Measurements from ENCODE around the gene CCNI2. TPM values are rescaled to one million over a fixed set of nuclear protein-coding genes. Genes with fewer than 3 reads are reported as not detected.

Gene CCNI2
- total and polyA plus RNA-seq, 8 donors, result 0.46 to 56.7 (median 1.6) TPM; not detected in 2

DNA sequence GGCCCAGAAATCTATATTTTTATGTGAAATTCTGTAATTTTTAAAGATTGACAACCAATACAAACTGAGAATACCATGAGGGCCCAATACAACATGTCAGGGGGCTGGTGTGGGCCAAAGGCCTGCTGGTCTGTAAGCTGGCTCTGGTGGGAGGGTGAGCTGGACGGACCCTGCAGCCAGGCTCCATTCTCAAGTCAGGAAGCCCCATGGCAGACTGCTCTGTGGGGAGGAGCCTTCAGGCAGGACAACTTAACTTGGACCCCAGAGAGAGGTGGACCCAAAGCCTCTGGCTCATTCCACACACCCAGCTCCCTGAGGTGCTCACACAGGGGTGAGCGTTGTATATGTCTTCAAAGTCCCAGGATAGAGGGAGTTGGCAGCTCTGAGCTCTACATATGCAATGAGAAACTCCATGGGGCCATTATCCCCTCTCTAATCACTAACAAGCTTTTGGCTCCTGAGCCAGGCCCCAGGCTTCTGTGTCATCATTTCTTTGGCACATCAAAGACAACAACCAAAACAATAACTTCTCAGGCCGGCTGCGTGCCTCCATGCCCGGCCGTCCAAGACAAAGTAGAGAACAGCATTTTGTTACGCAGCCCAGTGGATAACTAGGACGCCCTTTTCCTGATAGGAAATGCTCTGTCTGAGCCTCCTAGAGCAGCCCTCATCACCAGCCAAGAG, 23.4 kb downstream of the CCNI2 start:
- Histone ChIP-seq H3K4me3 (no peak overlapping the region), H3K27ac (peak overlapping the region in 3 of 5 donors; percentile 2 to 38 (median 22)), H3K27me3 (no peaks in the 10 kb centered on the region), H3K9me3 (no peaks in the 10 kb centered on the region), H3K36me3 (no peaks in the 10 kb centered on the region), H3K4me1 (peaks cover 28 to 75% (median 53%) of the 10 kb centered on the region in 4 donors)
- no peak for DNase-seq
- intact Hi-C loops (cut with DNase I; ENCODE audit: low total_unique reads), result no loop called here
- WGBS, 5 donors, result 78 to 89% (median 86%) methylated on average over 8 of the region's 8 CpGs
- TF ChIP-seq POLR2AphosphoS5 (IDR thresholded peaks at IDR 0.05) (no peak), POLR2A (IDR thresholded peaks at IDR 0.05) (no peak), EP300 (IDR thresholded peaks at IDR 0.05) (no peak)
- TF ChIP-seq, protein P1, sequence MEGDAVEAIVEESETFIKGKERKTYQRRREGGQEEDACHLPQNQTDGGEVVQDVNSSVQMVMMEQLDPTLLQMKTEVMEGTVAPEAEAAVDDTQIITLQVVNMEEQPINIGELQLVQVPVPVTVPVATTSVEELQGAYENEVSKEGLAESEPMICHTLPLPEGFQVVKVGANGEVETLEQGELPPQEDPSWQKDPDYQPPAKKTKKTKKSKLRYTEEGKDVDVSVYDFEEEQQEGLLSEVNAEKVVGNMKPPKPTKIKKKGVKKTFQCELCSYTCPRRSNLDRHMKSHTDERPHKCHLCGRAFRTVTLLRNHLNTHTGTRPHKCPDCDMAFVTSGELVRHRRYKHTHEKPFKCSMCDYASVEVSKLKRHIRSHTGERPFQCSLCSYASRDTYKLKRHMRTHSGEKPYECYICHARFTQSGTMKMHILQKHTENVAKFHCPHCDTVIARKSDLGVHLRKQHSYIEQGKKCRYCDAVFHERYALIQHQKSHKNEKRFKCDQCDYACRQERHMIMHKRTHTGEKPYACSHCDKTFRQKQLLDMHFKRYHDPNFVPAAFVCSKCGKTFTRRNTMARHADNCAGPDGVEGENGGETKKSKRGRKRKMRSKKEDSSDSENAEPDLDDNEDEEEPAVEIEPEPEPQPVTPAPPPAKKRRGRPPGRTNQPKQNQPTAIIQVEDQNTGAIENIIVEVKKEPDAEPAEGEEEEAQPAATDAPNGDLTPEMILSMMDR (IDR thresholded peaks at IDR 0.05), result no peak

- peak overlapping the region in 3 of 5 donors; percentile 22 to 38 (median 36) for H3K27ac ChIP-seq
- no peaks in the 10 kb centered on the region for H3K27me3 ChIP-seq
- H3K9me3 ChIP-seq, result no peaks in the 10 kb centered on the region
- WGBS, 5 donors, result 52 to 73% (median 71%) methylated on average over 6 to 8 of the region's 8 CpGs
- H3K36me3 ChIP-seq, result no peaks in the 10 kb centered on the region
- TF ChIP-seq, protein P1 (IDR thresholded peaks at IDR 0.05), result no peak
- TF ChIP-seq POLR2AphosphoS5 (IDR thresholded peaks at IDR 0.05) (no peak), EP300 (IDR thresholded peaks at IDR 0.05) (no peak), POLR2A (IDR thresholded peaks at IDR 0.05) (no peak)
- H3K4me3 ChIP-seq, result no peak overlapping the region
- H3K4me1 ChIP-seq, result peaks cover 26 to 81% (median 61%) of the 10 kb centered on the region in 4 donors
- intact Hi-C loops (cut with DNase I; ENCODE audit: low total_unique reads), result no loop called here
- DNase-seq, result peak in 1 of 2 donors; percentile 36
These were observed 24.3 kb downstream of the CCNI2 start for GRCh38 chr5:132771503-132771998.

DNA sequence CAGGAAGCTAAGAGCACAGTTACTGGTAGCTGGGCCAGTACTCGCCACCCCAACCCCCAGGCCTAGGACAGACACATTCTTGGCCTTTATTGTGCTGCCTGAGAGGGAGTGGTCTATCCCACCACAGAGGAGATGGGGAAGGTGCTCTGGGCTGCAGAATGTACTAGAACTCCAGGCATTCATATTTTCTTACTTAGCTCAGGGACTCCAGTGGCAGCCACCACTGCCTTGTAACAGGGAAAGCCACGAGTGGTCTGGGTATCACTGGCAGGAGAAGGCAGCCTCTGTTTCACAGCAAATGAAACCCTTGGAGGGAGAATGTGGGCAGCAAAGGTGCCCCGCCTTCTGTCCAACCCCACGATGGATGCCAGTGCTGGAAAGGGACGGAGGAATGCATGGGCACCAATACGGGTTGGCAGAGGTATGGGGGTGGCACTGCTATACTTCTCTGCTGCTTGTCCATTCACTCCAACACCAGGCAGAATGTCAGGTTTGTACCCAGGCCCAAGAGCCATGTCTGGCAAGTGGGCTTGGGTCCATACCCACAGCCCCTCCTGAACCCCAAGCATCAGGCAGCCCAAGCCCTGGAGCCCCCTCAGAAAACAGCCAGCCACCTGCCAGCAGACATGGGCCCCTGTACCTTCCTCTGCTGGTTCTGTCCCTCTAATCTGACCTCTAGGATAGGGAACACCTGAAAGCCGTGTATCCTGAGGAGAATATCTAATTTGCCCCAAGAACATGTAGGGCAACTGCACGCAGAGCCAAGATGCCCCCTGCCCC, 25.3 kb downstream of the CCNI2 start:
- WGBS, 5 donors, result 50 to 84% (median 78%) methylated on average over 7 to 8 of the region's 8 CpGs
- intact Hi-C loops (cut with DNase I; ENCODE audit: low total_unique reads), result no loop called here
- no peaks in the 10 kb centered on the region for H3K36me3 ChIP-seq
- no peaks in the 10 kb centered on the region for H3K9me3 ChIP-seq
- no peak for DNase-seq
- no peaks in the 10 kb centered on the region for H3K27me3 ChIP-seq
- TF ChIP-seq POLR2AphosphoS5 (IDR thresholded peaks at IDR 0.05) (no peak), EP300 (IDR thresholded peaks at IDR 0.05) (no peak), POLR2A (IDR thresholded peaks at IDR 0.05) (no peak)
- TF ChIP-seq, protein P1 (IDR thresholded peaks at IDR 0.05), result no peak
- H3K27ac ChIP-seq, result peak overlapping the region in 3 of 5 donors; percentile 22 to 36 (median 29)
- peaks cover 17 to 73% (median 55%) of the 10 kb centered on the region in 4 donors for H3K4me1 ChIP-seq
- no peak overlapping the region for H3K4me3 ChIP-seq

- intact Hi-C loops (cut with DNase I; ENCODE audit: low total_unique reads), result no loop called here
- TF ChIP-seq POLR2AphosphoS5 (IDR thresholded peaks at IDR 0.05), result no peak
- TF ChIP-seq, protein P1 (IDR thresholded peaks at IDR 0.05), result no peak
- no peak for TF ChIP-seq POLR2A (IDR thresholded peaks at IDR 0.05)
- TF ChIP-seq EP300 (IDR thresholded peaks at IDR 0.05), result no peak
- Histone ChIP-seq H3K27me3 (no peaks in the 10 kb centered on the region), H3K9me3 (no peaks in the 10 kb centered on the region), H3K27ac (no peak overlapping the region), H3K4me3 (no peak overlapping the region), H3K4me1 (peaks cover 16 to 73% (median 55%) of the 10 kb centered on the region in 4 donors), H3K36me3 (no peaks in the 10 kb centered on the region)
- DNase-seq, result no peak
- 60 to 88% (median 85%) methylated on average over 3 to 5 of the region's 5 CpGs for WGBS, 5 donors
These were observed 25.9 kb downstream of the CCNI2 start for GRCh38 chr5:132773114-132773513.

Data from stomach (tissue), 9 donors.